ENCODE results near the gene SLC44A5. TPM values are rescaled to one million over a fixed set of nuclear protein-coding genes. Genes with fewer than 3 reads are reported as not detected.

Gene SLC44A5
- polyA plus RNA-seq, 1 experiment, result 0.19 TPM

DNA sequence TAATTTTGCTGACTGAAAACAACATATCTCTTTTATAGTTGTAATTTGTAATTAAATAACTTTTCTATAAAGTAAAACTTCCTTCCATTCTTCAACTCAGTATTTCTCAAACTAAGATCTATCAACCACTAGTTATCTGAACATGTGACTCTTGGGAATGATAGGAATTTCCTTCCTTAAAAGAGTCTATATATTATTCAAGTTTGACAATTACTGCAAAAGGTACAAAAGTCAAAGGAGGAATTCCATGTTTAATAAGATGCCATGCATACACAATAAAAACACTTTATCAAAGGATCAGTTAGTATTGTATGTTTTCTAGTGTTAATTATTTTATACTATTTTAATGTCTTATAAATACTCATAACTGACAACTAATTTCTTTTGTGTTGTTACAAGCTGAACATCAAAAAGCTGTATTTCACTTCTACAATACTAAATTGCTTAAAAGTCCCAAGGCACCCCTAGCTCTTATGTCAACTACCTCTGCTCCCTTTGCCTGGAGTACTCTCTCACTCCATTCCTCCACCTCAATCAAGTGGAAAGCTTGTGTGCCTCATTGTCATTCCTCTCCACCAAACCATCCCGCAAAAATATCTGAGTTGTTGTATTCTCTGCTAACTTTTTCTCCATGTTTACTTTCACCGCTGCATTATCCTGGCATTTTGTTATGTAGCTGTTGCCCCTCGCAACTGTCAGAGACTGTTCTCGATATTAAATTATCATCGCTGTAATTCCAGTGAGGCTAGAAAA, 67.9 kb downstream of the SLC44A5 start:
- CTCF ChIA-PET, result no interaction called here
- H3K27ac ChIP-seq (ENCODE audit: low read depth, low read length), result no peak overlapping the region
- DNase-seq (ENCODE audit: low read depth, low spot score), result no peak
- no peaks in the 10 kb centered on the region for H3K27me3 ChIP-seq (ENCODE audit: control insufficient read depth, insufficient read depth, low read length)
- TF ChIP-seq, protein P1, sequence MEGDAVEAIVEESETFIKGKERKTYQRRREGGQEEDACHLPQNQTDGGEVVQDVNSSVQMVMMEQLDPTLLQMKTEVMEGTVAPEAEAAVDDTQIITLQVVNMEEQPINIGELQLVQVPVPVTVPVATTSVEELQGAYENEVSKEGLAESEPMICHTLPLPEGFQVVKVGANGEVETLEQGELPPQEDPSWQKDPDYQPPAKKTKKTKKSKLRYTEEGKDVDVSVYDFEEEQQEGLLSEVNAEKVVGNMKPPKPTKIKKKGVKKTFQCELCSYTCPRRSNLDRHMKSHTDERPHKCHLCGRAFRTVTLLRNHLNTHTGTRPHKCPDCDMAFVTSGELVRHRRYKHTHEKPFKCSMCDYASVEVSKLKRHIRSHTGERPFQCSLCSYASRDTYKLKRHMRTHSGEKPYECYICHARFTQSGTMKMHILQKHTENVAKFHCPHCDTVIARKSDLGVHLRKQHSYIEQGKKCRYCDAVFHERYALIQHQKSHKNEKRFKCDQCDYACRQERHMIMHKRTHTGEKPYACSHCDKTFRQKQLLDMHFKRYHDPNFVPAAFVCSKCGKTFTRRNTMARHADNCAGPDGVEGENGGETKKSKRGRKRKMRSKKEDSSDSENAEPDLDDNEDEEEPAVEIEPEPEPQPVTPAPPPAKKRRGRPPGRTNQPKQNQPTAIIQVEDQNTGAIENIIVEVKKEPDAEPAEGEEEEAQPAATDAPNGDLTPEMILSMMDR (IDR thresholded peaks at IDR 0.05; ENCODE audit: low read depth, low read length), result no peak
- POLR2A ChIA-PET, result no interaction called here
- no peaks in the 10 kb centered on the region for H3K9me3 ChIP-seq (ENCODE audit: control insufficient read depth, insufficient read depth, low read length)
- H3K4me3 ChIP-seq (ENCODE audit: low read depth, low read length), result no peak overlapping the region

DNA sequence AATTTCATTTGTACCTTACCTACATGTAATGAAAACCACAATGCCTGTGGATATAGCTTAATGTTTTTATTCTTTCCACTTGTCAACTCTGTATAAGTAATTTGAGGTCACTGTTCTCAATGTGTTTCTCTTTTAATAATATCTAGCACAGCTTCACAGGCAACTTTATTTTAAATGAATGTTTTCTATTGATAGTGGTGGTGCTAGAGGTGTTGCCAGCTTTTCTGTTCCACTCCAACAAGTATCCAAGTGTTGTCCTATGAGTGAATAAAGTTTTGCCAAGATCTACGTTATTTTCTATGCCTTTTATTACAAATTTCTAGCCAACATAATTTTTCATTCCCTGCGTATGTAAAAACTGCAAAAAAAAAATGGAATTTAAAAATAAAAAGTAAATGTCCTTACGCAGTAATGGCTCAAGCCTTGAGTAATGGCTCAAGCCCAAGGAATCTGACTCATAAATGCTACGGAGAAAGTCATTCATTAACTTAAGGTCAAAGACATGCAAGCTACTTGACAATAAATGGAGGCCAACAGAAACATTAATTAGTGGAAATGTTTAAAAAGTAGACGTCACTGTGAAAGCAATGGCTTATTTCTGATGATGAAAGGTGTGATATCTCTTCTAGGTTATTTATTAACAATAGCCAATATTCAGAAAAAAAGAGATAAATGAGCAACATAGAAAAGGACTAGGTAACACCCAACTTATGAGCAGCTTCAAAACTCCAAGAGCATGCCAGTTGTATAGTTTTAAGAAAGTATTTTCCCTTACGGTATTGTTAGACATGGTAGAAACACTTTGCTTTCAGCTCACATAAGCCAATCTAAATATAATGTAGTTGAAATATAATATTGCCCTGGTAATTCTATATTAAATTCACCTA, 71.4 kb downstream of the SLC44A5 start:
- peaks cover 4% of the 10 kb centered on the region for H3K9me3 ChIP-seq (ENCODE audit: control insufficient read depth, insufficient read depth, low read length)
- no peak for DNase-seq (ENCODE audit: low read depth, low spot score)
- no peak overlapping the region for H3K27ac ChIP-seq (ENCODE audit: low read depth, low read length)
- no peaks in the 10 kb centered on the region for H3K27me3 ChIP-seq (ENCODE audit: control insufficient read depth, insufficient read depth, low read length)
- POLR2A ChIA-PET, result no interaction called here
- H3K4me3 ChIP-seq (ENCODE audit: low read depth, low read length), result no peak overlapping the region
- CTCF ChIA-PET, result no interaction called here
- TF ChIP-seq, protein P1 (IDR thresholded peaks at IDR 0.05; ENCODE audit: low read depth, low read length), result no peak

DNA sequence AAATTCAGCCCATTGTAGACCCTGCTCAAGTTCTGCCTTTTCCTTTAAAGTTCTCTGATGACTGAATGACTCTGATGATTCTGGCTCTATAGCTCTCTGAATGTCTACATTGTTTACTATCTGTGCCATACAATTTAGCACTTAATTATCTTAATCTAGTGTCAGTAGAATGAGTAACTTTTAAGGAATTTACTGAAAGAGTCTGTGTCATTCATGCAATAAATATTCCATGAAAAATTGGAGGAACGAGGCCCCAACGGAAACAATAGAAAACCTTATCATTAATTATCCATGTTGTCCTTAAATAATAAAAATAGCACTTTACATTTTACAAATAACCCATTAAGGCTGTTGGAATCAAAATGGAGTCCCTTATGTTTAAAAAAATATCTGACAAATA, 77.8 kb downstream of the SLC44A5 start:
- Histone ChIP-seq H3K27ac (ENCODE audit: low read depth, low read length) (no peak overlapping the region), H3K9me3 (ENCODE audit: control insufficient read depth, insufficient read depth, low read length) (peaks cover 4% of the 10 kb centered on the region), H3K27me3 (ENCODE audit: control insufficient read depth, insufficient read depth, low read length) (no peaks in the 10 kb centered on the region), H3K4me3 (ENCODE audit: low read depth, low read length) (no peak overlapping the region)
- ChIA-PET POLR2A (no interaction called here), CTCF (no interaction called here)
- TF ChIP-seq, protein P1 (IDR thresholded peaks at IDR 0.05; ENCODE audit: low read depth, low read length), result no peak
- DNase-seq (ENCODE audit: low read depth, low spot score), result no peak

DNA sequence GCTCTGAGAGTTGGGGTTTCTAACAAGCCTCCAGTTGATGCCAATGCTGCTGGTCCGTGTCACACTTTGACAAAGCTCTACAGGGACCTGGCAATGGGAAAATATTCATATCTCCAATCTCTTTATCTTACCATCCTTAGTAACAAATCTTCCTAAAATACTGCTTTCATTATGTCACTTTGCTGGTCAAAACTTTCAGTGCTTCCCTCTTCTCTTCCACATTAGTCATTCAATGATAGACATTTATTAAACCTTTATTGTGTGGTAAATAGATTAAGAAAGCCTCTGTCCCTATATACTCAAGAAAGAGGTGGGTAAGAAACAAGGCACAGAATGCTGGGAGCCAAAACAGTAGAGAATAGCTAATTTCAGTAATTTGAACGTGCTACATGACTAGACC, 79.3 kb downstream of the SLC44A5 start:
- CTCF ChIA-PET, result no interaction called here
- Histone ChIP-seq H3K27ac (ENCODE audit: low read depth, low read length) (no peak overlapping the region), H3K9me3 (ENCODE audit: control insufficient read depth, insufficient read depth, low read length) (peaks cover 4% of the 10 kb centered on the region), H3K4me3 (ENCODE audit: low read depth, low read length) (no peak overlapping the region), H3K27me3 (ENCODE audit: control insufficient read depth, insufficient read depth, low read length) (no peaks in the 10 kb centered on the region)
- DNase-seq (ENCODE audit: low read depth, low spot score), result no peak
- TF ChIP-seq, protein P1 (IDR thresholded peaks at IDR 0.05; ENCODE audit: low read depth, low read length), result no peak
- POLR2A ChIA-PET, result no interaction called here

DNA sequence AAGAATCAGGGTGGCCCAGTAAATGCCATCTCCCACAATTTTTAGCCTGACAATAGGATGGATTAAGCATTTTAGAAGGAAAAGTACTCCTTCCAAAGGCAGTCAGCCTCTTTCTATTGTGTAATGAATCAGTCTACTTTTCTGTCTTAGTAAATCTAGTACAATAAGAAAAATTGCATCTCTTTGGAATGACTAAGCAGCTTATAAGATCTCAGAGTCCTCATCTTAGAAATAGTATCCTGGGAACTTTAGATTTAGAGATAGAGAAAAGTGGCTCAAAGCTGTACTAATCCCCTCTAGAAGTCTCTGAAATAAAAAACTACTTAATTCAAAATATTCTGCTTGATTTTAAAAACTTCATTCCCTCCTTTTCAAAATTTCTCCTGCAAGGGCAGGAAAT, 81.4 kb downstream of the SLC44A5 start:
- ChIA-PET POLR2A (no interaction called here), CTCF (no interaction called here)
- no peaks in the 10 kb centered on the region for H3K27me3 ChIP-seq (ENCODE audit: control insufficient read depth, insufficient read depth, low read length)
- no peak for DNase-seq (ENCODE audit: low read depth, low spot score)
- TF ChIP-seq, protein P1 (IDR thresholded peaks at IDR 0.05; ENCODE audit: low read depth, low read length), result no peak
- H3K27ac ChIP-seq (ENCODE audit: low read depth, low read length), result no peak overlapping the region
- H3K4me3 ChIP-seq (ENCODE audit: low read depth, low read length), result no peak overlapping the region
- H3K9me3 ChIP-seq (ENCODE audit: control insufficient read depth, insufficient read depth, low read length), result no peaks in the 10 kb centered on the region

All from AG04450 (cell line).